GM21526 (cell line): ENCODE data around the gene PAPPA2.

Experiments used
- ATAC-seq: cut with Tn5 transposase; IDR thresholded peaks from one replicate; pipeline ENCODE4 v1.9.1; 2021; ENCODE audit warnings: moderate library complexity; ENCODE audit not compliant: unreplicated experiment, low FRiP score

PAPPA2 gene

GRCh38 chr1:176485083-176485482, 22.1 kb downstream of the PAPPA2 start:
- no peak for ATAC-seq

- no peak for ATAC-seq
These were observed 31.5 kb downstream of the PAPPA2 start for GRCh38 chr1:176494436-176494835.

GRCh38 chr1:176499671-176500070, 36.7 kb downstream of the PAPPA2 start:
- no peak for ATAC-seq

- no peak for ATAC-seq
These were observed 38.6 kb downstream of the PAPPA2 start for GRCh38 chr1:176501599-176501998.

GRCh38 chr1:176504848-176505553, 42.0 kb downstream of the PAPPA2 start:
- ATAC-seq, result no peak

GRCh38 chr1:176512966-176513365, 50.0 kb downstream of the PAPPA2 start:
- ATAC-seq, result no peak

- no peak for ATAC-seq
These were observed 52.3 kb downstream of the PAPPA2 start for GRCh38 chr1:176515310-176515709.

GRCh38 chr1:176517484-176517883, 54.5 kb downstream of the PAPPA2 start:
- no peak for ATAC-seq

GRCh38 chr1:176521211-176521610, 58.2 kb downstream of the PAPPA2 start:
- ATAC-seq, result no peak

- ATAC-seq, result no peak
These were observed 59.4 kb downstream of the PAPPA2 start for GRCh38 chr1:176522310-176522845.

- ATAC-seq, result no peak
These were observed 66.6 kb downstream of the PAPPA2 start for GRCh38 chr1:176529395-176530090.

- no peak for ATAC-seq
These were observed 68.1 kb downstream of the PAPPA2 start for GRCh38 chr1:176531036-176531435.

- ATAC-seq, result no peak
These were observed 69.2 kb downstream of the PAPPA2 start for GRCh38 chr1:176531921-176532897.

GRCh38 chr1:176533020-176533419, 70.0 kb downstream of the PAPPA2 start:
- no peak for ATAC-seq

- ATAC-seq, result no peak
These were observed 73.6 kb downstream of the PAPPA2 start for GRCh38 chr1:176536588-176536987.

- ATAC-seq, result no peak
These were observed 76.0 kb downstream of the PAPPA2 start for GRCh38 chr1:176539018-176539417.

GRCh38 chr1:176540428-176540827, 77.5 kb downstream of the PAPPA2 start:
- ATAC-seq, result no peak

GRCh38 chr1:176541663-176542062, 78.7 kb downstream of the PAPPA2 start:
- ATAC-seq, result no peak

- ATAC-seq, result no peak
These were observed 79.4 kb downstream of the PAPPA2 start for GRCh38 chr1:176542352-176542751.

- ATAC-seq, result no peak
These were observed 80.6 kb downstream of the PAPPA2 start for GRCh38 chr1:176543360-176544129.
